ENCODE results near the gene ZNF462.
"Not testable (repeated sequence)": the region's sequence is repeated elsewhere in the genome, so short reads cannot be mapped to it uniquely, and the experiment has no call there.

ZNF462 gene

DNA sequence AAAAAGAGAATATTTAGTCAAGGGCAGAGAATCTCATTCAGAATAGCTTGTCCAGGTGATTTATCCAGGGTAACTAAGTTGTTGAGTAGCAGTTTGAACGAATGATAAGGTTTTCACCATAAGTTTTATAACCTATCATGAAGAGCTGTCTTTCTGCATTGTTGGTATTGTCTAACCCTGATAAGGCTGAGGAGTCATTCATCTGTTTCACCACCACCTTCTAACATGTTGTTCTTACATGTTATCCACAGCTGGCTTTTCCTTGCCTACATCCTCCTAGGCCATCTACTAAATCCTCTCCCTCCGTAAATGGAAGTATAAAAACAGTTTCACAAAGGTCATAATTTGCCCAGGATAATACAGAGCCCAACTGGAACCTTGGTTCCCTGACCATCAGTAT lies 24.1 kb downstream of the ZNF462 start:
- DNase-seq (ENCODE audit: low spot score) = no peak

DNA sequence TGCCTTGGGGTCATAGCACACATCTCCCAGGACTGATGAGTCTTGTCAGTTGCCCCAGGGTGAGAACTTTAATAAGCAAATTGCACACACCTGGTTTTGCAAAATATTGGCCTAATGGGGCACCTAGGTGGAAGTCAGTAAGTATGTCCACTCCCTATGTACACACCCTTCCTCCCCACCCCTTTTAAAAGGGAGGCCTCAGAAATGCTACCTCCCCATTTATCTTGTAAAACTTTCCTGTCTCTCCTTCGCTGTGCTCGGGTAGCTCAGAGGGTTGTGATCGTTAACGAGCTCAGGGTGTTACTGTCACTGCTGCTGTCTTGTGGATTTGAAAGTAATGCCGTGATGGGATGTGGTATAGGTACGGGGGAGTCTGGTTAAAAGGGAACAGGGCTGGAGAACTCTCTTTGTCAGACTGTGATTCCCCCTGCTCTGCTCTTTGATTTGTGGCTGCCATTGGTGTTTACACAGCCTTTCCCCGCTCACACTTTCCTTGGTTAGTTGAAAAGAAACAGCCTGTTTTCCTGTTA lies 26.2 kb downstream of the ZNF462 start:
- DNase-seq (ENCODE audit: low spot score) = no peak

DNA sequence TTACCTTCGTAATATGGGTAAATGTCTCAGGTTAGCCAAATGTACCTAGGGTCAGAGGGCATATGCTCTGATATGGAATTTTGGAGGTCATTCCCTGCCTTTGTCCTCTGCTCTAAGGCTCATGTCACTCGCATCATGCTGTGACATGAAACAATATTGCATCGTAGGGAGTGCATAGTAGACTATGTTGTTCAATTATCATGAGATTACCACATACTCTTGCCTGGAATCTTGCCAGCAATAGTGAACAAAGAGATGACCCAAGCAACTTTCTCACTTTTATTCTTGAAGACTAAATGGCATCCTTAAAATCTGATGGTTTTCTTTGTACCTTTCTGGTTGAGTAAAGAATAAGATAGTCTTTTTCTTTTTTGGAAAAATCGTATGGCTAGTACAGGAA lies 27.6 kb downstream of the ZNF462 start:
- no peak for DNase-seq (ENCODE audit: low spot score)

DNA sequence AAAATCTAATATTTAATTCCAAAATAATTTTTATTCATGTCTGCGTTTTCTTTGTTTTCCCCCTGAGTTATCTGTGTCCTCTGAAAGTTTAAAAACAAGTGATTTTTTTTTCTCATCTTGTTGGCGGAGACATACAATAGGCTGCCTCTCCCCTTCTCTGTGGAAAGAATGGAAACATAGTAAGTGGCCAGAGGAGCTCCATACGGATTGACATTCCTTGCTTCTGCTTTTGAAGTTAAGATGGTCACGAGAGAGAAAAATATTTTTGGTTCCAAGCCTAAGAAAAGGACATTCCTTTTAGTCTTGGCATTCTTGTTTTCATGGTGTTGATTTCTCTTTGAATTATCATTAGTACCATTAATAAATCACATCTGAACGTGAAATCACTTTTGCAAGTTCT lies 28.3 kb downstream of the ZNF462 start:
- no peak for DNase-seq (ENCODE audit: low spot score)

DNA sequence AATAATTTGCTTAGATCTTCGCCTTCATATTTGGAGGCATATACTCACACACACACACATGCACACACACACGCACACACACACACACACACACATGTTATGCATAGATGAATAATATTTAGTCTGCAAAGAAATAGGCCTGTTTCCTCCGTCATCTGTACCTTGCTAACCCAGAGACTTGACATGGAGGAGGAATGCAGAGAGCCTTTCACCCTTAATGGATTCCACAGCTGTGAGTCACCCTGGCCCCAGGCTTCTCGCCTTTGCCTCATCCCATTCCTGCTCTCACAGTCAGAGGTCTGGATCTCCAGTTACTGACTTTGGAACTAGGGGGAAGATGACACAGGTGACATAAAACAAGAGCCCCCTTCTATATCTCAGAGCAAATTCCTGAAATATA lies 29.7 kb downstream of the ZNF462 start:
- no peak for DNase-seq (ENCODE audit: low spot score)

DNA sequence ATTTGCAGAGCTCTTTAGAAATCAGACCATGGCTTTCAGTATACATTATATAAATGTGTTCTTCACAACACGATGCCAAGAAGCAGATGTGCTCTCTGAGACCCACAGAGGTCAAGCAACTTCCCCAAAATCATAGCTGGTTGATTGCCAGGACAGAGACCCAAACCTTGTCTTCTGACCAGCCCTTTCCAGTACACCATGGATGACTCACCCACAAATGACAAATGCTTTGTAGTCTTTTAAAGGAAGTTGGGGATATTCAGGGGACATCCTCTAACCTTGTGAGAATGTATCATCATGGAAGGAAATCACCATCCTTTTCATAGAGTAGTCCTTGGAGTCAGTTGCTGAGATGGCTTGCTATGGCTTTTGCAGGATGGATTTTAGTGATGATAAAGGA lies 30.1 kb downstream of the ZNF462 start:
- no peak for DNase-seq (ENCODE audit: low spot score)

DNA sequence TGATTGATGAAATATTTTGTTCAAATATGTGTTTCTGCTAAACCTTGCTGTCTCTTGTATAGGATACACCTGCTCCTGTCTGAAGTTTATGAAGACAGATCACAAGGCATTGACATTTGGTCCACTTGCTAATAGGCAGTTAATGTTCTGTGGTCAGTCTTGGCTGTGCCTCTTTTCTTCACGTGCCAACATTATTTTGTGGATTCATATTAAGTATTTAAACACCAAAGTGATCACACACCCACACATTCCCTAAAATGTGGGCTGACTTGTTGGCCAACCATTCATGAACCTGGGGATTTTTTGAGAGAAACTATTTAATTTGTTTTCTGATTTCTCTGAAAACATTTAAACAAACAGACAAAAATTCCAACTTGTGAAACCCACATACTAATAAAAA lies 33.7 kb downstream of the ZNF462 start:
- no peak for DNase-seq (ENCODE audit: low spot score)

DNA sequence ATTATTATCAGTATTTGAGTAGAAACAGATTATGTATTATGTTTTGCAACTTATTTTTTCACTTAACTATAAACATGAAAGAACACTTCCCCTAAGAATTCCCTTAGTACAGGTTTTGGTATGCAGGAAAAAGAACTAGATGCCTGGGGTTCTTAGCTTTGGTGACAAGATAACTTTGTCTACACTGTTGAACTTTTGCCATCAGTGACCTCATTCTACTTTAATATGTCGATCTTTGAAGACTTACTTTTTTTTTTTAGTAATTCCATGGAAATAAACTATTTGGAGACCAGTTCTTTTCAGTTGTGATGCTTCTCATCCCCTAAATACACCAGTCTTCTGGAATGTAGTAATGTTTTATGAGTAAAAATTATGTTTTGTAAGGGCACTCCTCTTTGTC lies 34.3 kb downstream of the ZNF462 start:
- no peak for DNase-seq (ENCODE audit: low spot score)

DNA sequence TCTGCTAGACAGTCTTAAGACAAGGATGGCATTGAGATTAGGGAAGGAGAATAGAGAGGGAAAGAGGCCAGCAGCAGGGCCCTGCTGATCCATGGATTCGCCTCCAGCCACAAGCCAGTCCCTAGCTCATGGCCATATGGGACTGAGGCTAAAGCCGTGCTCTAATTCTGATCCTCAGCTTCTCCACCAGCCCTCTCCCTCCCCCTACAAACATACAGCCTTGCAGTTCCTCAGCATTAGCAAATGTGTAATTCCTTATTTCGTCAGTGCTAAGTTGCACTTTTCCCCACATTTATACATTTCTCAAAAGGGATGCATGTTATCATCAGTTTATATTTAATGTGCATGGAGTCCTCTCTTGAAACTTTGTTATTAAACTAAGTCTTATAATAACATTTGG lies 34.8 kb downstream of the ZNF462 start:
- no peak for DNase-seq (ENCODE audit: low spot score)

DNA sequence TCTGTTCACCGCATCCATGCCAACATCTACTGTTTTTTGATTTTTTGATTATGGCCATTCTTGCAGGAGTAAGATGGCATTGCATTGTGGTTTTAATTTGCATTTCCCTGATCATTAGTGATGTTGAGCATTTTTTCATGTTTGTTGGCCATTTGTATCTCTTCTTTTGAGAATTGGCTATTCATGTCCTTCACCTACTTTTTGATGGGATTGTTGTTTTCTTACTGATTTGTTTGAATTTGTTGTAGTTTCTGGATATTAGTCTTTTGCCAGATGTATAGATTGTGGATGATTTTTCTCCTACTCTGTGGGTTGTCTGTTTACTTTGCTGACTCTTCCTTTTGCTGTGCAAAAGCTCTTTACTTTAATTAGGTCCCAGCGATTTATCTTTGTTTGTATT lies 37.6 kb downstream of the ZNF462 start:
- DNase-seq (ENCODE audit: low spot score) = not testable (repeated sequence)

DNA sequence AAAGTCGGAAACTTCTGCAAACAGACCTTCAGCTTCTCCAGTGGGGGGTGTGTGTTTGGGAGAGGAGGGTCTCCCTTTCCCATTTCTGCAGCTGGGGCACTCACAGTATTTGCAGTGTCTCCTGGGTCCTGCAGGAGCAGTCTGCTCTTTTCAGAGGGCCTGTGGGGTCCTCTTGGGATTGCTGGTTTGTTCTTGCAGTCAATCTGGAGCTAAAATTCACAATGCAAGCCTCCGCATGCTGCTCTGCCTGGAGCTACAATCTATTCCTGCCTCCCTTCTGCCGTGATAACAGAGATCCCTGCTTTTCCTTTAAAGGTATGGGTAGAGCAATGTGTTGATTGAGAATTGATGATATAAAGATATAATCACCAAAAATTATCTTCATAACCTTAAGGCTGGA lies 43.2 kb downstream of the ZNF462 start:
- no peak for DNase-seq (ENCODE audit: low spot score)

DNA sequence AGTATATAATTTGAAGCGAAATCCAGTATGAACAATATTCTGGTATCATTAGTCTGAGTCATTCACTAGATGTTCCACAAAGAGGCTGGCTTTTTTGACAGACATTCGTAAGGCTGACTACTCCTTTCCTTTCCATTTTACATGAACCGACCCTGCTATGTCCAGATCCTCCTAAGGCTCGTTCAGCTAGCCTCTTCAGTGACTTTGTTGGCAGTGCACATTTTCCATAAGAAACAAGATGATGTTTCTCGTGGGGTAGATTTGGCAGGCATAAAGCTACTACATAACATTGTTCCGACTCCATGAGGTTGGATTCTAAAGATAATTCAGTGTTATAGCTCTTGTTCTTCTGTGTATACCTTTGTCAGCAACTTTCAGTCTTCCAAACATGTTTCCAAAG lies 49.0 kb downstream of the ZNF462 start:
- no peak for DNase-seq (ENCODE audit: low spot score)

DNA sequence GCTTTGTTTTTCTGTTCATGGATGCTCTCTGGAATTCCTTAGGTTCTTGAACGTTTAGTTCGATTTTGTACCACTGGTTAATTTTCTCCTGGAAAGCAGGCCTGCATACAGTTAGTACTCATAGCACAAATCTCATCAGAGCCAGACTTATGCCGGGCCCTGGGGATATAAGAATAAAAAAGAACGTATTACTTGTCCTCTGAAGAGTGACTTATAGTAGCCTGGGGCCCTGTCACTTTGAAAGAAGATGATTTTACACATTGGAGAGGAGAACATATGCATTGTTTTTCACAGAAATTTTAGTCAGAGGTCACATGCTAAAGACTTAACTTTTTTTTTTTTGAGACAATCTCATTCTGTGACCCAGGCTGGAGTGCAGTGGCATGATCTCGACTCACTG lies 50.3 kb downstream of the ZNF462 start:
- DNase-seq (ENCODE audit: low spot score) = no peak

DNA sequence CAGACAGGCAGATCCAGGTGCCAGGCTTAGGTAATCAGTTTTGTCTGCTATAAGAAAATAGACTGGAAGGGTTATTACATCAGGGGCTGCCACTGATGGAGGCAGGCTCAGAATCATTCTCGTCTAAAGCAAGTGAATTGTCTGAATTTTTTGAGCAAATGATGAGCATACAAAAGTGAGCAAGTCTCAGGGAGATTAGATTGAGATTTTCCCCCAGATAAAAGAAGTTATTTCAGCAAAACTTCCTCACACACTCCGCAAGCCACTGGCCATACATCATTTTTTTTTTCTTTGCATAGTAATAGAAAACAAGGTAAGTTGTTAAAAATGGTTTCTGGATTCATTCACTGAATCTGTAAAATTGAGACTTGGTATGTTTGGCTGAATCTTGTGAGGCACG lies 52.9 kb downstream of the ZNF462 start:
- no peak for DNase-seq (ENCODE audit: low spot score)

DNA sequence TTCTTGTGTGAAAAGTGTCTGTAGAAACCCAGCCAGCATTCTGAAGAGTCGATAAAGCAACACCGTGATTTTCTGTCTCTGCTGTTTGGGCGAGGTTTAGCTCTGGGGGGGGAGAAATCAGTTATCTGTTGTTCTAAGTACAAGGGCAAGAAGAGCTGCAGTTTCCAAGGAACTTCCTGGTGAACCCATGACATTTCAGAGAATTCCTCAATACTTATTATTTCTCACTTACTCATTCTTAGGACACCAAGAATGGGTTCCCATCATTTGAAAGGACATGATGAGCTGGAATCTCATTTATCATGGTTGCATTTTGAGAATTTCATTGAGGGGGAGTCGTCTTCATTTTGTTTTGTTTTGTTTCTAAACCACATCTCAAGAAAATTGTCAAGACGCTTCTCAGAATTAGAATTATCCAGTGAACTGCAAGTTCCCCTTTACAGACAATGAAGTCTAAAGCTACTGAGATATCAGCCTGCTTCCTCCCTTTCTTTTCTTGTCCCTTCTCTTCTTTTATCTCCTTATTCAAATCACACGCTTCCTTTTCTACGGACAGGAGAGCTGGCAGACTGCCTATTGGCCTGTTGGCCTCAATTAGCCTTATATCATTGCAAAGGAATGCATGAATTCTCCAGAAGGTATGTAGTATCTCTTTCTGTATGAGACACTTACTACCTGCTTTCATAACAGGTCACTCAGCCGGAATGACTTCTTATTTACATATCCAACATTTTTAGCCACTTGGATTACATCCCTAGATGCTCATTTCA lies 53.7 kb downstream of the ZNF462 start:
- no peak for DNase-seq (ENCODE audit: low spot score)

DNA sequence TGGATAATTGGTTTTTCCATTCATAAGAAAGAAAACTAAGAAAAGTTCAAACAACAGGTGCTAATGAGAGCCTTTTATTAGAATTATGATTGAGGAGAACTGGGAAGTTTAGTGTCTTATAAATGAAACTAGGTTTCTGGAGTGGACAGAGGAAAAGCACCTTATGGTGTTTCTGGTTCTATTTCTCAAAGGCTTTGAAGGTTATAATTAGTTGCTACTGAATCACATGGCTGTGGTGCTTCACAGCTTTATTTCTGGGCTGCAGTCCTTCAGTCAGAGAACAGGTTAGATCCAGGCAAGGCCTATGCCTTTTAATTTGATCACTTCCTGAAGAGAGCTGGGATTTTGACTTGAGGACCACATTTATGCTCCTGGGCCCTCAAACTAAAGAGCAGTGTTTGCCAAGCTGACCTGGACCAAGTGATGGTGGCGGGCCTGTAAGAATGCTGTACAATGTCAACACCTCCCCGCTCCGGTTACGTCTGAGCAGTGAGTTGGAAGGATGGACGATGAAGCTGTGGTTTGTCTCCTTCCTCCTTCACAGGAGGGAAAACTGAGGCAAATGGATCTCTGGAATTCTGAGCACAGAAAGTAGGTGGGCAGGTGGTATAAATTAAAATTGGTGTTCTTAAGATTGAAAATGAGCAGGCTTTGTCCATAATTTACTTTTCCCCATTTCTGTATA lies 56.0 kb downstream of the ZNF462 start:
- DNase-seq (ENCODE audit: low spot score) = no peak

DNA sequence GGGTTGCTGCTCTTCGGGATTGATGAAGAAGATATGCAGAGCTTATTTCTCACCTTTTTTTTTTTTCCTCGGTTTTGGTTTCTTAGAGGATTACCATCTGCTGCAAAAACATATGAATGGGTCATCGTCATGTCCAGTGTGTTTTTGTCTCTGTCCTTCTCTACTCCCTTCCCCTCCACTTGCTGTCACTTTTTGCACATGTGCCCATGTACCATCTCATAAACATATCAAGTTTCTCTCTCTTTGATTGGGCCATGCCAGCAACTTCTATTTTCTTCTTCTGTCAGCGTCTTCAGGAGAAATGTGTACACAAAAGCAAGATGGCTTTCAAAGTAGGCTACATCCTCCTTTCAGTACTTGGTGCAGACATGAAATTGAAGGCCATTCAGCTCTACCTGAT lies 57.1 kb downstream of the ZNF462 start:
- DNase-seq (ENCODE audit: low spot score) = no peak

DNA sequence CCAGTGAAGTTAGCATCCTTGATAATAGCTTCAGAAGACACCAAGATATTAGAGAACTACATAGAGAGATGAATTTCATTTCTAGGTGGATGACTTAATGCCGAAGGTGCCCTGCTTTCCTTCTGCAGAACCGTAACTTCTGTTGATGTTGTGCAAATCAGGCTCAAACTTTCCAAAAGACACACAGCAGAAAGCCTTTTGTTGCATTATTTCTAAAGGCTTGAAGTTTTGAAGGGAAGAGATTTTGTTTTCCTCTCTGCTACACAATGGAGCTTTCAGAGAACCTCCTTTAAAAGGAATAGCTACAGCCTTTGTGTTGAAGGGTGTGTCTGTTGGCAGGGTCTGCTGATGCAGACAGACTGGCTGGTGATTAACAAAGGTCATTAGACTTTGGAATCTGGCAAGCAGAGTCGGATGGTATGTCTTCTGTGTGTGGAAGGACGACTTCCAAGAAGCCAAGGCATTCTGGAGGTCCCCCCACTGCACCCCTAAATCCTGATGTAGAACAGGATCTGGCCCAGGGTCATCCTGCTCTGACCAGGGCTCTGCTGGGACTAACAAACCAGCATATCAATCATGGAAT lies 57.8 kb downstream of the ZNF462 start:
- no peak for DNase-seq (ENCODE audit: low spot score)

DNA sequence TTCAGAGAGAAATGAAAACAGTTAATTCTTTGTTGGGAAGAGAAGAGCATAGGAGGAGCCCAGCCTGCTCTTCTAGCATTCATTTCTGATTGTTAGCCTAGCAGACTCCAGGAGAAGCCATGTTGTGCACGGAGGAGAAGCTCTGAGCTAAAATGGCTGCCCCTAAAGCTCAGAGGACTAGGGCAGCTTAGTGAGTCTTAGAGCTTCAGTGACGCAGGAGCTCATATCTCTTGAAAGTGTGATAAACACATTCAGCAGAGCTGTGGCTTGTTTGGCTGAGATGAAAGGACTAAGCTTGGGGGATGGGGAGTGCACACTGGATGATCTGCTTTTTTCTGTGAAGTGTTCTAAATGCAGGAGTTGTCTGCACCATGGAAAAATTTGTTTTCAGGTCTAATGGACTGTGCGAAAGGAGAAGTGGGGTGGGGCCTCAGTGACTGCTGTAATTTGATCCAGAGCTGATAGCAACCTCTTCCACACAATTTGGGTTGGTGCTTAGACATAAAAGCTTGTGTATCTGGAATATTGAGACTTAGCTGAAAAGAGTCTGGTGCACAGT lies 58.5 kb downstream of the ZNF462 start:
- DNase-seq (ENCODE audit: low spot score) = no peak

DNA sequence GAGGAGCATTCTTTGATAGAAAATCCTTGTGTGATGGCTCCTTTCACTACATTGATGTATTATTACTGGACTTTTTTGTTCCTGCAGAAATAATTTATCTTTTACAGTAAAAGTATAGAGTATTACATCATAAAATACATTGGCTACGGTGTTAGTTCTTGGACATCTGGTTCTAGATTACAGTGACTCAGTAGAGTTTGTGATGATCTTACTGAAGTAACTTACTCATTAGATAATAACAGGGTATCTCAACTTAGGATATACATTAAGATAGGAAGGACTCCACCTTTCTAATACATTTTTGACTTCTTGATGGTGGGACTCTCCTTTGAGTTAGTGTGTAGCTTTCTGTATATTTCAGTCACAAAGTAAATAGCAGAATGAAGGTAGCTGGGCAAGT lies 59.1 kb downstream of the ZNF462 start:
- DNase-seq (ENCODE audit: low spot score) = no peak

DNA sequence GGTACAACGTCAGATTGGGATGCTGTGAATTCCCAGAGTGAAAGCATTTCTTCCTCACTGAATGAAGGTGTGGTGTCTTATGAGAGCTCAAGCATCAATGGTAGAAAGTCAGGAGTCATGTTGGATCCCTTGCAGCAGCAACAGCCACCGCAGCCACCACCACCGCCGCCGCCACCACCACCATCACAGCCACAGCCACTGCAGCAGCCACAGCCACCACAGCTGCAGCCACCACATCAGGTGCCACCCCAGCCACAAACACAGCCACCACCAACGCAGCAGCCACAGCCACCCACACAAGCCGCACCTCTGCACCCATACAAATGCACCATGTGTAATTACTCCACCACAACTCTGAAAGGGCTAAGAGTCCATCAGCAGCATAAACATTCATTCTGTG lies 62.4 kb downstream of the ZNF462 start:
- no peak for DNase-seq (ENCODE audit: low spot score)

DNA sequence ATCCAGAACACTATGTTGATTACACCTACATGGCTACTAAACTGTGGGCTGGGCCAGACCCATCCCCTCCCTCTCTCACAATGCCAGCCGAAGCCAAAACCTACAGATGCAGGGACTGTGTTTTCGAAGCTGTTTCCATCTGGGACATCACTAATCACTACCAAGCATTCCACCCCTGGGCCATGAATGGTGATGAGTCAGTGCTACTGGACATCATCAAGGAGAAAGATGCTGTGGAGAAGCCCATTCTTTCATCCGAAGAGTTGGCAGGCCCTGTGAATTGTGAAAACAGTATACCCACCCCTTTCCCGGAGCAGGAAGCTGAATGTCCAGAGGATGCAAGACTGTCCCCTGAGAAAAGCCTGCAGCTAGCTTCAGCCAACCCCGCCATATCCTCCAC lies 65.0 kb downstream of the ZNF462 start:
- DNase-seq (ENCODE audit: low spot score) = no peak

DNA sequence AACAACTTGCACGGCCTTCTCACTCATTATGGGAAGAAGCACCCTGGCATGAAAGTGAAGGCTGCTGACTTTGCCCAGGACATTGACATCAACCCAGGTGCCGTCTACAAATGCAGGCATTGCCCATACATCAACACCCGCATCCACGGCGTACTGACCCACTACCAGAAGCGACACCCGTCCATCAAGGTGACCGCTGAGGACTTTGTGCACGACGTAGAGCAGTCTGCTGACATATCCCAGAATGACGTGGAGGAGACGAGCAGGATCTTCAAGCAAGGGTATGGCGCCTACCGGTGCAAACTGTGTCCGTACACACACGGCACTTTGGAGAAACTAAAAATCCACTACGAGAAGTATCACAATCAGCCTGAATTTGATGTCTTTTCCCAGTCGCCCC lies 65.4 kb downstream of the ZNF462 start:
- DNase-seq (ENCODE audit: low spot score) = no peak
